ENCODE measurements around the gene TRAF2.

GRCh38 chr9:136960938-136961275, 74.6 kb downstream of the TRAF2 start:
- TF ChIP-seq CTCF (IDR thresholded peaks at IDR 0.05) = no peak
- TF ChIP-seq POLR2AphosphoS5 (IDR thresholded peaks at IDR 0.05) = no peak
- TF ChIP-seq EP300 (IDR thresholded peaks at IDR 0.05) = no peak

Data from stomach (tissue), 4 donors.